H9 (cell line): Measurements from ENCODE around the gene DNAJC21. TPM values are rescaled to one million over a fixed set of nuclear protein-coding genes. Genes with fewer than 3 reads are reported as not detected.
A peak's percentile ranks its signal among the peaks of the same experiment; 100 is the strongest.

Experiments
- DNase-seq: peaks from one replicate; pipeline ENCODE4 v3.0.0-alpha.2; 2017
- H2AFZ ChIP-seq: one replicate; pipeline ENCODE4 v1.6.1; 2013; ENCODE audit warnings: mild to moderate bottlenecking, low read length, control low read depth, moderate library complexity
- H2AK5ac ChIP-seq: 2 replicates; pipeline ENCODE4 v1.6.1; 2013; ENCODE audit warnings: low read length, control low read depth, mixed read lengths; ENCODE audit not compliant: insufficient read length
- H2BK120ac ChIP-seq: one replicate; pipeline ENCODE4 v1.6.1; 2013; ENCODE audit warnings: low read depth, mild to moderate bottlenecking, low read length, control low read depth, inconsistent platforms; ENCODE audit not compliant: poor library complexity, severe bottlenecking
- H2BK12ac ChIP-seq: 2 replicates; pipeline ENCODE4 v1.6.1; 2013; ENCODE audit warnings: low read length, control low read depth, mixed read lengths, low read depth; ENCODE audit not compliant: insufficient read length
- H2BK15ac ChIP-seq: 2 replicates; pipeline ENCODE4 v1.6.1; 2013; ENCODE audit warnings: low read depth, low read length, control low read depth
- H2BK20ac ChIP-seq: one replicate; pipeline ENCODE4 v1.6.1; 2013; ENCODE audit warnings: low read depth, mild to moderate bottlenecking, low read length, control low read depth, inconsistent platforms; ENCODE audit not compliant: poor library complexity, severe bottlenecking
- H2BK5ac ChIP-seq: 2 replicates; pipeline ENCODE4 v1.6.1; 2013; ENCODE audit warnings: low read length, control low read depth, mixed read lengths; ENCODE audit not compliant: insufficient read length
- H3K14ac ChIP-seq: 2 replicates; pipeline ENCODE4 v1.6.1; 2013; ENCODE audit warnings: low read length, control low read depth; ENCODE audit not compliant: insufficient read depth
- H3K18ac ChIP-seq: 2 replicates; pipeline ENCODE4 v1.6.1; 2013; ENCODE audit warnings: low read depth, mild to moderate bottlenecking, mixed read lengths, low read length, control low read depth; ENCODE audit not compliant: insufficient read length
- H3K23ac ChIP-seq: 2 replicates; pipeline ENCODE4 v1.6.1; 2013; ENCODE audit warnings: low read length, control low read depth, mixed read lengths, low read depth; ENCODE audit not compliant: insufficient read length
- H3K23me2 ChIP-seq: 2 replicates; pipeline ENCODE4 v1.6.1; 2013; ENCODE audit warnings: low read depth, mild to moderate bottlenecking, mixed read lengths, low read length, control low read depth; ENCODE audit not compliant: insufficient read length, poor library complexity, severe bottlenecking
- H3K27ac ChIP-seq: 2 replicates; pipeline ENCODE4 v1.5.1; 2013; ENCODE audit warnings: low read length, control low read depth, mixed read lengths, low read depth; ENCODE audit not compliant: insufficient read length
- H3K27me3 ChIP-seq: 2 replicates; pipeline ENCODE4 v1.6.1; 2013; ENCODE audit warnings: low read length, control low read depth, inconsistent platforms; ENCODE audit not compliant: insufficient read depth
- H3K4ac ChIP-seq: 2 replicates; pipeline ENCODE4 v1.6.1; 2013; ENCODE audit warnings: low read depth, mild to moderate bottlenecking, control low read depth, inconsistent platforms, low read length, moderate library complexity
- H3K4me1 ChIP-seq: 2 replicates; pipeline ENCODE4 v1.6.1; 2013; ENCODE audit warnings: low read length, control low read depth, inconsistent platforms; ENCODE audit not compliant: insufficient read depth
- H3K4me2 ChIP-seq: 2 replicates; pipeline ENCODE4 v1.6.1; 2013; ENCODE audit warnings: low read length, control low read depth, mixed read lengths; ENCODE audit not compliant: insufficient read length, insufficient read depth
- H3K56ac ChIP-seq: 2 replicates; pipeline ENCODE4 v1.6.1; 2013; ENCODE audit warnings: low read depth, mild to moderate bottlenecking, mixed read lengths, low read length, control low read depth; ENCODE audit not compliant: insufficient read length
- H3K79me1 ChIP-seq: 2 replicates; pipeline ENCODE4 v1.6.1; 2013; ENCODE audit warnings: low read depth, mild to moderate bottlenecking, moderate library complexity, low read length, control low read depth, inconsistent platforms; ENCODE audit not compliant: insufficient read depth, poor library complexity, severe bottlenecking
- H3K79me2 ChIP-seq: 2 replicates; pipeline ENCODE4 v1.6.1; 2013; ENCODE audit warnings: low read length, control low read depth, inconsistent platforms; ENCODE audit not compliant: insufficient read depth
- H3K9ac ChIP-seq: 2 replicates; pipeline ENCODE4 v1.6.1; 2013; ENCODE audit warnings: low read length, control low read depth, mixed read lengths; ENCODE audit not compliant: insufficient read length; ENCODE audit errors: extremely low read depth
- H3K9me3 ChIP-seq: one replicate; pipeline ENCODE4 v1.6.1; 2013; ENCODE audit warnings: low read depth, low read length, inconsistent platforms; ENCODE audit not compliant: control insufficient read depth
- H3T11ph ChIP-seq: one replicate; pipeline ENCODE4 v1.6.1; 2013; ENCODE audit warnings: mild to moderate bottlenecking, low read length, control low read depth, inconsistent platforms
- H4K20me1 ChIP-seq: one replicate; pipeline ENCODE4 v1.6.1; 2013; ENCODE audit not compliant: control insufficient read depth, insufficient read length, insufficient read depth
- H4K5ac ChIP-seq: 2 replicates; pipeline ENCODE4 v1.6.1; 2013; ENCODE audit warnings: low read depth, mild to moderate bottlenecking, mixed read lengths, low read length, control low read depth; ENCODE audit not compliant: insufficient read length
- H4K8ac ChIP-seq: replicated peaks from 2 replicates; pipeline ENCODE4 v1.6.1; 2013; ENCODE audit warnings: low read length, control low read depth, mixed read lengths, low read depth; ENCODE audit not compliant: insufficient read length
- H4K91ac ChIP-seq: 2 replicates; pipeline ENCODE4 v1.6.1; 2013; ENCODE audit warnings: low read depth, mild to moderate bottlenecking, moderate library complexity, mixed read lengths, low read length, control low read depth; ENCODE audit not compliant: insufficient read length
- H3K27ac Mint-ChIP-seq, 3 experiments: 2 replicates in 2 of 3; 3 replicates in 1 of 3; pipeline ENCODE4 v1.8.0; 2020 to 2021; ENCODE audit warnings: mixed read lengths in 3 of 3, mild to moderate bottlenecking in 1 of 3, moderate library complexity in 1 of 3
- H3K27me3 Mint-ChIP-seq: 2 replicates; pipeline ENCODE4 v1.8.0; 2021; ENCODE audit warnings: low read depth, mild to moderate bottlenecking, moderate library complexity, mixed read lengths
- H3K36me3 Mint-ChIP-seq, 3 experiments: 2 replicates in 2 of 3; 3 replicates in 1 of 3; pipeline ENCODE4 v1.8.0; 2020 to 2021; ENCODE audit warnings: low read depth in 3 of 3, mixed read lengths in 3 of 3; ENCODE audit not compliant: insufficient read depth in 1 of 3
- H3K4me1 Mint-ChIP-seq, 2 experiments: 2 replicates each; pipeline ENCODE4 v1.8.0; 2020; ENCODE audit warnings: mixed read lengths in 2 of 2
- H3K4me3 Mint-ChIP-seq, 2 experiments: 2 replicates in 1 of 2; 3 replicates in 1 of 2; pipeline ENCODE4 v1.8.0; 2020 to 2021; ENCODE audit warnings: mild to moderate bottlenecking in 2 of 2, mixed read lengths in 2 of 2, moderate library complexity in 1 of 2
- H3K9me3 Mint-ChIP-seq, 2 experiments: 2 replicates in 1 of 2; 3 replicates in 1 of 2; pipeline ENCODE4 v1.8.0; 2020; ENCODE audit warnings: mild to moderate bottlenecking in 2 of 2, mixed read lengths in 2 of 2, moderate library complexity in 1 of 2
- CTCF ChIP-seq: fragments of 200-600 bp; sonication (generic); conservative IDR thresholded peaks from 3 replicates; pipeline ENCODE4 v1.8.0; 2021; ENCODE audit warnings: antibody characterized with exemption, mild to moderate bottlenecking
- WGBS: extraction: QIAGEN DNeasy Blood & Tissue Kit; methylation state at CpG from one replicate; pipeline ENCODE4 v1.1.7; 2013; ENCODE audit warnings: missing lambda C conversion rate, low lambda C conversion rate, mixed read lengths; ENCODE audit not compliant: insufficient read length; ENCODE audit errors: extremely low coverage; 5-methylcytosine and 5-hydroxymethylcytosine counted together
- total RNA-seq: library from RNA; stranded (reverse); gene quantifications from 2 replicates; pipeline ENCODE4 v1.2.1, GENCODE V29; 2021

Gene DNAJC21
- total RNA-seq, 1 experiment from 2014 or later: 50.4 TPM

GRCh38 chr5:34929720-34930461, 532 bp downstream of the DNAJC21 start:
- no CpG with 5 or more reads among the region's 70 CpGs for WGBS
- Histone ChIP-seq H3K9me3 (no peaks in the 10 kb centered on the region), H3K79me1 (peaks cover 10% of the 10 kb centered on the region), H2AFZ (no peak overlapping the region), H2BK5ac (no peak overlapping the region), H3K27me3 (no peaks in the 10 kb centered on the region), H3K4me2 (peak overlapping the region; percentile 67), H2BK20ac (no peak overlapping the region), H3K23me2 (peaks cover 6% of the 10 kb centered on the region), H3K79me2 (peaks cover 10% of the 10 kb centered on the region; the same call in 1 of the 2 replicates), H2BK12ac (no peak overlapping the region), H4K5ac (no peak overlapping the region), H3K4ac (no peak overlapping the region), H2AK5ac (no peak overlapping the region), H3K14ac (peak overlapping the region; percentile 78), H4K91ac (no peak overlapping the region), H3T11ph (no peak overlapping the region), H3K4me1 (no peaks in the 10 kb centered on the region; the same call in 1 of the 2 replicates), H3K23ac (no peak overlapping the region), H2BK15ac (no peak overlapping the region), H3K27ac (no peak overlapping the region), H3K18ac (peak overlapping the region; percentile 33), H3K56ac (no peak overlapping the region), H4K20me1 (no peaks in the 10 kb centered on the region), H4K8ac (no peak overlapping the region), H3K9ac (peak overlapping the region; percentile 82), H2BK120ac (no peak overlapping the region)
- peaks cover 12 to 41% (median 34%) of the 10 kb centered on the region in 3 experiments for H3K36me3 Mint-ChIP-seq
- no peaks in the 10 kb centered on the region for H3K27me3 Mint-ChIP-seq
- TF ChIP-seq CTCF: no peak
- DNase-seq: peak; percentile 81
- no peaks in the 10 kb centered on the region; a peak in 1 of 5 replicates for H3K9me3 Mint-ChIP-seq
- peak overlapping the region; percentile 98 to 99 for H3K4me3 Mint-ChIP-seq
- peaks cover 17 to 20% of the 10 kb centered on the region in 2 experiments for H3K4me1 Mint-ChIP-seq
- H3K27ac Mint-ChIP-seq: peak overlapping the region; percentile 86 to 99 (median 96)
